Suprapubic skin (tissue), 4 donors: Measurements from ENCODE around the gene FLT1.

Experiments used
- EP300 ChIP-seq: sonication (generic); formaldehyde crosslinking; IDR thresholded peaks from one replicate; pipeline ENCODE4 v1.6.1; 2017; ENCODE audit warnings: antibody characterized with exemption
- POLR2AphosphoS5 ChIP-seq, 3 donors: sonication (generic); formaldehyde crosslinking; IDR thresholded peaks; one replicate each; pipeline ENCODE4 v1.6.1; 2017; ENCODE audit warnings: antibody characterized with exemption in 3 of 3
- TF ChIP-seq, protein P1 (sequence below), 2 donors: fragments of 200-600 bp in 1 of 2; fragments of 450-650 bp in 1 of 2; sonication (generic) in 1 of 2; IDR thresholded peaks; one replicate each; pipeline ENCODE4 v1.5.1; 2016 to 2019; ENCODE audit warnings: antibody characterized with exemption in 2 of 2, mild to moderate bottlenecking in 1 of 2, moderate library complexity in 1 of 2

DNA sequence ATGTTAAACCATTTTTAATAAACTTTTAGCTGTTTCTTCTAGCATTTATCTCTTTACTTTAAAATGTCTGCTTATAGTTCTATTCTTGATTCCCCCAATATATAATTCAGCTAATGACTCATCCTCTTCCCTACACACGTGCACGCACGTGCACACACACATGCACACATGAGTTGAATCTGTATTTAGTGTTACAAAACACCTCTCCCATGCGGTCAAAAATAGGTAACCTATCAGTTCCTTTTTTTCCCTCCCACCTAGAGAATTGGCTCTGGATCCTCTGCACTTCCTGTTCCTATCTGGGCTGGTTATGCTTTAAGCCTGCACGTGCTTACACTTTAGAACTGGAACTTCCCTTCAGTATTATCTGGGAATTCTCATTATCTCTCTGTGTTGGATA, 212.5 kb downstream of the FLT1 start:
- TF ChIP-seq, protein P1, sequence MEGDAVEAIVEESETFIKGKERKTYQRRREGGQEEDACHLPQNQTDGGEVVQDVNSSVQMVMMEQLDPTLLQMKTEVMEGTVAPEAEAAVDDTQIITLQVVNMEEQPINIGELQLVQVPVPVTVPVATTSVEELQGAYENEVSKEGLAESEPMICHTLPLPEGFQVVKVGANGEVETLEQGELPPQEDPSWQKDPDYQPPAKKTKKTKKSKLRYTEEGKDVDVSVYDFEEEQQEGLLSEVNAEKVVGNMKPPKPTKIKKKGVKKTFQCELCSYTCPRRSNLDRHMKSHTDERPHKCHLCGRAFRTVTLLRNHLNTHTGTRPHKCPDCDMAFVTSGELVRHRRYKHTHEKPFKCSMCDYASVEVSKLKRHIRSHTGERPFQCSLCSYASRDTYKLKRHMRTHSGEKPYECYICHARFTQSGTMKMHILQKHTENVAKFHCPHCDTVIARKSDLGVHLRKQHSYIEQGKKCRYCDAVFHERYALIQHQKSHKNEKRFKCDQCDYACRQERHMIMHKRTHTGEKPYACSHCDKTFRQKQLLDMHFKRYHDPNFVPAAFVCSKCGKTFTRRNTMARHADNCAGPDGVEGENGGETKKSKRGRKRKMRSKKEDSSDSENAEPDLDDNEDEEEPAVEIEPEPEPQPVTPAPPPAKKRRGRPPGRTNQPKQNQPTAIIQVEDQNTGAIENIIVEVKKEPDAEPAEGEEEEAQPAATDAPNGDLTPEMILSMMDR (IDR thresholded peaks at IDR 0.05), result no peak
- TF ChIP-seq POLR2AphosphoS5 (IDR thresholded peaks at IDR 0.05) (no peak), EP300 (no peak)
